Measurements from ENCODE around the gene POLR3E. TPM values are rescaled to one million over a fixed set of nuclear protein-coding genes. Genes with fewer than 3 reads are reported as not detected.

The POLR3E gene
- total and polyA plus RNA-seq, 4 donors: 13.1 to 36.7 (median 30.6) TPM

GRCh38 chr16:22323959-22324786, 27.0 kb downstream of the POLR3E start:
- no peaks in the 10 kb centered on the region for H3K27me3 ChIP-seq (ENCODE audit: control insufficient read depth in 1 of 2, insufficient read depth in 2 of 2, low read length in 1 of 2)
- H3K36me3 ChIP-seq (ENCODE audit: control insufficient read depth in 1 of 2, insufficient read depth in 2 of 2, low read length in 1 of 2): peaks cover 0 to 2% of the 10 kb centered on the region in 2 donors
- no peaks in the 10 kb centered on the region for H3K9me3 ChIP-seq (ENCODE audit: control insufficient read depth, low read length)
- DNase-seq (no peak), ATAC-seq (ENCODE audit: low FRiP score) (no peak)
- H3K4me3 ChIP-seq (ENCODE audit: low read length in 2 of 2): no peak overlapping the region
- intact Hi-C loops (cut with DNase I): loop anchor here in 1 of 2 donors (5.0 to 10.0 kb wide), 2 partner anchors 1022 to 1139 kb away; no protein-coding TSS in a partner anchor
- 87 to 91% methylated on average over 24 of the region's 24 CpGs for WGBS, 2 donors
- no peaks in the 10 kb centered on the region for H3K4me1 ChIP-seq (ENCODE audit: control insufficient read depth in 1 of 2, insufficient read depth in 2 of 2, low read length in 2 of 2)
- H3K27ac ChIP-seq (ENCODE audit: low read depth in 1 of 2, low read length in 2 of 2): no peak overlapping the region

- H3K9me3 ChIP-seq (ENCODE audit: control insufficient read depth, low read length): no peaks in the 10 kb centered on the region
- 86 to 89% methylated on average over 18 to 19 of the region's 19 CpGs for WGBS, 2 donors
- no peak overlapping the region for H3K27ac ChIP-seq (ENCODE audit: low read depth in 1 of 2, low read length in 2 of 2)
- H3K4me3 ChIP-seq (ENCODE audit: low read length in 2 of 2): no peak overlapping the region
- intact Hi-C loops (cut with DNase I): loop anchor here in 1 of 2 donors (5.0 to 10.0 kb wide), 2 partner anchors 1023 to 1140 kb away; no protein-coding TSS in a partner anchor
- ATAC-seq (ENCODE audit: low FRiP score): no peak
- no peak for DNase-seq
- H3K4me1 ChIP-seq (ENCODE audit: control insufficient read depth in 1 of 2, insufficient read depth in 2 of 2, low read length in 2 of 2): no peaks in the 10 kb centered on the region
- peaks cover 0 to 2% of the 10 kb centered on the region in 2 donors for H3K36me3 ChIP-seq (ENCODE audit: control insufficient read depth in 1 of 2, insufficient read depth in 2 of 2, low read length in 1 of 2)
- no peaks in the 10 kb centered on the region for H3K27me3 ChIP-seq (ENCODE audit: control insufficient read depth in 1 of 2, insufficient read depth in 2 of 2, low read length in 1 of 2)
These were observed 27.8 kb downstream of the POLR3E start for GRCh38 chr16:22324787-22325597.

GRCh38 chr16:22325598-22326368, 28.6 kb downstream of the POLR3E start:
- peaks cover 0 to 2% of the 10 kb centered on the region in 2 donors for H3K36me3 ChIP-seq (ENCODE audit: control insufficient read depth in 1 of 2, insufficient read depth in 2 of 2, low read length in 1 of 2)
- intact Hi-C loops (cut with DNase I): loop anchor here in 1 of 2 donors (10.0 kb wide), 1 partner anchor 1141 kb away; no protein-coding TSS in a partner anchor

GRCh38 chr16:22326369-22326652, 29.1 kb downstream of the POLR3E start:
- peaks cover 0 to 2% of the 10 kb centered on the region in 2 donors for H3K36me3 ChIP-seq (ENCODE audit: control insufficient read depth in 1 of 2, insufficient read depth in 2 of 2, low read length in 1 of 2)
- DNase-seq (no peak), ATAC-seq (ENCODE audit: low FRiP score) (no peak)
- H3K9me3 ChIP-seq (ENCODE audit: control insufficient read depth, low read length): no peaks in the 10 kb centered on the region
- no peak overlapping the region for H3K27ac ChIP-seq (ENCODE audit: low read depth in 1 of 2, low read length in 2 of 2)
- no peaks in the 10 kb centered on the region for H3K27me3 ChIP-seq (ENCODE audit: control insufficient read depth in 1 of 2, insufficient read depth in 2 of 2, low read length in 1 of 2)
- H3K4me1 ChIP-seq (ENCODE audit: control insufficient read depth in 1 of 2, insufficient read depth in 2 of 2, low read length in 2 of 2): no peaks in the 10 kb centered on the region
- no peak overlapping the region for H3K4me3 ChIP-seq (ENCODE audit: low read length in 2 of 2)
- 81 to 86% methylated on average over 4 of the region's 4 CpGs for WGBS, 2 donors
- intact Hi-C loops (cut with DNase I): loop anchor here in 1 of 2 donors (10.0 kb wide), 1 partner anchor 1142 kb away; no protein-coding TSS in a partner anchor

More at GRCh38 chr16:22325598-22326368, 28.6 kb downstream of the POLR3E start:
- Histone ChIP-seq H3K4me1 (ENCODE audit: control insufficient read depth in 1 of 2, insufficient read depth in 2 of 2, low read length in 2 of 2) (no peaks in the 10 kb centered on the region), H3K4me3 (ENCODE audit: low read length in 2 of 2) (no peak overlapping the region), H3K9me3 (ENCODE audit: control insufficient read depth, low read length) (no peaks in the 10 kb centered on the region), H3K27me3 (ENCODE audit: control insufficient read depth in 1 of 2, insufficient read depth in 2 of 2, low read length in 1 of 2) (no peaks in the 10 kb centered on the region), H3K27ac (ENCODE audit: low read depth in 1 of 2, low read length in 2 of 2) (no peak overlapping the region)
- WGBS, 2 donors: 93 to 94% methylated on average over 41 to 46 of the region's 46 CpGs
- DNase-seq (no peak), ATAC-seq (ENCODE audit: low FRiP score) (no peak)

GRCh38 chr16:22326771-22327445, 29.7 kb downstream of the POLR3E start:
- no peak for ATAC-seq (ENCODE audit: low FRiP score)

GRCh38 chr16:22327446-22327775, 30.2 kb downstream of the POLR3E start:
- DNase-seq (no peak), ATAC-seq (ENCODE audit: low FRiP score) (no peak)
- Histone ChIP-seq H3K4me1 (ENCODE audit: control insufficient read depth in 1 of 2, insufficient read depth in 2 of 2, low read length in 2 of 2) (no peaks in the 10 kb centered on the region), H3K36me3 (ENCODE audit: control insufficient read depth in 1 of 2, insufficient read depth in 2 of 2, low read length in 1 of 2) (peaks cover 0 to 2% of the 10 kb centered on the region in 2 donors), H3K27ac (ENCODE audit: low read depth in 1 of 2, low read length in 2 of 2) (no peak overlapping the region), H3K9me3 (ENCODE audit: control insufficient read depth, low read length) (no peaks in the 10 kb centered on the region), H3K4me3 (ENCODE audit: low read length in 2 of 2) (no peak overlapping the region), H3K27me3 (ENCODE audit: control insufficient read depth in 1 of 2, insufficient read depth in 2 of 2, low read length in 1 of 2) (no peaks in the 10 kb centered on the region)
- intact Hi-C loops (cut with DNase I): loop anchor here in 1 of 2 donors (10.0 kb wide), 1 partner anchor 1143 kb away; no protein-coding TSS in a partner anchor
- WGBS, 2 donors: 86 to 90% methylated on average over 6 of the region's 6 CpGs

More at GRCh38 chr16:22326771-22327445, 29.7 kb downstream of the POLR3E start:
- intact Hi-C loops (cut with DNase I): loop anchor here in 1 of 2 donors (10.0 kb wide), 1 partner anchor 1142 kb away; no protein-coding TSS in a partner anchor
- no peaks in the 10 kb centered on the region for H3K27me3 ChIP-seq (ENCODE audit: control insufficient read depth in 1 of 2, insufficient read depth in 2 of 2, low read length in 1 of 2)
- DNase-seq: no peak
- 77 to 87% methylated on average over 11 to 13 of the region's 13 CpGs for WGBS, 2 donors
- no peaks in the 10 kb centered on the region for H3K4me1 ChIP-seq (ENCODE audit: control insufficient read depth in 1 of 2, insufficient read depth in 2 of 2, low read length in 2 of 2)
- no peak overlapping the region for H3K4me3 ChIP-seq (ENCODE audit: low read length in 2 of 2)
- H3K36me3 ChIP-seq (ENCODE audit: control insufficient read depth in 1 of 2, insufficient read depth in 2 of 2, low read length in 1 of 2): peaks cover 0 to 2% of the 10 kb centered on the region in 2 donors
- no peaks in the 10 kb centered on the region for H3K9me3 ChIP-seq (ENCODE audit: control insufficient read depth, low read length)
- H3K27ac ChIP-seq (ENCODE audit: low read depth in 1 of 2, low read length in 2 of 2): no peak overlapping the region

DNA sequence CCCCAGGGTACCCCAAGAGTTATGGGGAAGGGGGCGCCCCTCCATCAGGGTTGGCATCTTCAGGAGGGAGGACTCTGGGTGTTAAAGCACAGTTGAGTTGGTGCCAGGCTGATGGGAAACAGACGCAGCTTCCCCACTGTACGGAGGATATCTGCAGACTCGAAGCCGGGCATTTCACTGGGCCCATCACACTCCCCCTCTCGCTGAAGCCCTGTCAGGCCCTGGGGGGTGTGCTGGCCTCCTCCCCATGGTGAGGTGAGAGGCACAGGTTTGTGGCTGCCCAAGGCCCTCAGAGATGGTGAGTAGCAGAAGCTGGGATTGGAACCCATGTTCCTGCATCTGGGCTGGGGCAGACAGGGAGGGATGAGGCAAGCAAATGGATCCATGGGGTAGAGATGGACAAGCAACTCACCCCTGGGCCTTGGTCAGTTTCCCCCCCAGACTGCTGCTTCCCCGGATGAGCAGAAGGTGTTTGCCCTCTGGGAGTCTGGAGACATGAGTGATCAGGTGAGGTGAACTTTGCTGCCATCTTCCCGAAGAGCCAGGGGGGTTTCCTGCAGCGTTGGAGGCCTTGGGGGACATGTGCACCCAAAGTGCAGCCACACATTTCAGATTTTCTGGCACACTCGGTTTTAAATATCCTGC, 31.0 kb downstream of the POLR3E start:
- no peak for DNase-seq
- H3K27me3 ChIP-seq (ENCODE audit: control insufficient read depth in 1 of 2, insufficient read depth in 2 of 2, low read length in 1 of 2): no peaks in the 10 kb centered on the region
- H3K4me3 ChIP-seq (ENCODE audit: low read length in 2 of 2): no peak overlapping the region
- H3K27ac ChIP-seq (ENCODE audit: low read depth in 1 of 2, low read length in 2 of 2): no peak overlapping the region
- no peaks in the 10 kb centered on the region for H3K4me1 ChIP-seq (ENCODE audit: control insufficient read depth in 1 of 2, insufficient read depth in 2 of 2, low read length in 2 of 2)
- H3K36me3 ChIP-seq (ENCODE audit: control insufficient read depth in 1 of 2, insufficient read depth in 2 of 2, low read length in 1 of 2): peaks cover 0 to 2% of the 10 kb centered on the region in 2 donors
- no peaks in the 10 kb centered on the region for H3K9me3 ChIP-seq (ENCODE audit: control insufficient read depth, low read length)
- intact Hi-C loops (cut with DNase I): loop anchor here in 1 of 2 donors (10.0 kb wide), 1 partner anchor 1143 kb away; no protein-coding TSS in a partner anchor
- 79 to 80% methylated on average over 10 of the region's 10 CpGs for WGBS, 2 donors
- no peak for ATAC-seq (ENCODE audit: low FRiP score)

Measured in aorta (tissue), 5 donors.